ENCODE measurements around the gene ASB18.

DNA sequence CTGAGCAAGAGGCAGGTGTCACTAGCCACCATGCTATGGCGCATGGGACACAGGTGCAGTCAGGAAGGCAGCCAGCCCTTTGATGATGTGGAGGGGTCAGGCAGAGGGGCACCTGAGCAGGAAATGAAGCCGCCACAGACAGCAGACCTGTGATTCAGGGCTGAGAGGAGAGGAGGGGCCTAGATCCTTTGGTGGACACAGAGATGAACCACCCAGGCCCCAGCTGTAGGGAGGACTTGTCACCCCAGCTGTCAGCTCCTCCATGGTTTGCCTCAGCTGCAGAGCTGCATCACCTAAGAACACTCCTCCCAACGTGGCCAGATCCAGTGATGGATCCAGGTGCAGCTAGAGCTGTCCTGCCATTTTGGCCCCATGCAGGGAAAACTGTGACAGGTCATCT lies 11.6 kb downstream of the ASB18 start:
- TF ChIP-seq, protein P1, sequence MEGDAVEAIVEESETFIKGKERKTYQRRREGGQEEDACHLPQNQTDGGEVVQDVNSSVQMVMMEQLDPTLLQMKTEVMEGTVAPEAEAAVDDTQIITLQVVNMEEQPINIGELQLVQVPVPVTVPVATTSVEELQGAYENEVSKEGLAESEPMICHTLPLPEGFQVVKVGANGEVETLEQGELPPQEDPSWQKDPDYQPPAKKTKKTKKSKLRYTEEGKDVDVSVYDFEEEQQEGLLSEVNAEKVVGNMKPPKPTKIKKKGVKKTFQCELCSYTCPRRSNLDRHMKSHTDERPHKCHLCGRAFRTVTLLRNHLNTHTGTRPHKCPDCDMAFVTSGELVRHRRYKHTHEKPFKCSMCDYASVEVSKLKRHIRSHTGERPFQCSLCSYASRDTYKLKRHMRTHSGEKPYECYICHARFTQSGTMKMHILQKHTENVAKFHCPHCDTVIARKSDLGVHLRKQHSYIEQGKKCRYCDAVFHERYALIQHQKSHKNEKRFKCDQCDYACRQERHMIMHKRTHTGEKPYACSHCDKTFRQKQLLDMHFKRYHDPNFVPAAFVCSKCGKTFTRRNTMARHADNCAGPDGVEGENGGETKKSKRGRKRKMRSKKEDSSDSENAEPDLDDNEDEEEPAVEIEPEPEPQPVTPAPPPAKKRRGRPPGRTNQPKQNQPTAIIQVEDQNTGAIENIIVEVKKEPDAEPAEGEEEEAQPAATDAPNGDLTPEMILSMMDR (IDR thresholded peaks at IDR 0.05): no peak
- TF ChIP-seq EZH2 (IDR thresholded peaks at IDR 0.05) (no peak), EZH2phosphoT487 (IDR thresholded peaks at IDR 0.05) (no peak)

Data from neural progenitor cell (in vitro differentiated cells).